ENCODE measurements around the gene SLC4A4. TPM values are rescaled to one million over a fixed set of nuclear protein-coding genes. Genes with fewer than 3 reads are reported as not detected.

Gene SLC4A4
- polyA plus RNA-seq, 4 donors: 53.6 to 80.1 (median 68.4) TPM

DNA sequence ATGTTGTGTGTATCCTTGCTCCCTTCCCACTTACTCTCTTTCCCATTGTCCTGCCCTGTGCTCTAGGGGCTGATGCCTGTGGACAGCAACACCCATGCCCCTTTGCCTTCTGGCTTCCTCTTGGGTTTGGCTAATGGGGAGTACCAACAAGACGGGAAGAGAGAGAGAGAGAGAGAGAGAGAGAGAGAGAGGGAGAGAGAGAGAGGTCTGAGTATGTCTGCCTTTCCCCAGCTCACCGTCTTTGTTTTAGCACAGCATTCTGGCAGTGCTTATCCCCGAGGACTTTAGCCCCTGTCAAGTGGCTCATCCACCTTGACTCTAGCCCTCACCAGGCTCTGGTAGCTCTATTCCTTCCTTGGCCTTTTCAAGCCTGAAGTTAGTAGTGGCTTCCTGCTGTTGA lies 128.0 kb downstream of the SLC4A4 start:
- no peak for DNase-seq (ENCODE audit: low read depth in 4 of 4, low spot score in 2 of 4)

DNA sequence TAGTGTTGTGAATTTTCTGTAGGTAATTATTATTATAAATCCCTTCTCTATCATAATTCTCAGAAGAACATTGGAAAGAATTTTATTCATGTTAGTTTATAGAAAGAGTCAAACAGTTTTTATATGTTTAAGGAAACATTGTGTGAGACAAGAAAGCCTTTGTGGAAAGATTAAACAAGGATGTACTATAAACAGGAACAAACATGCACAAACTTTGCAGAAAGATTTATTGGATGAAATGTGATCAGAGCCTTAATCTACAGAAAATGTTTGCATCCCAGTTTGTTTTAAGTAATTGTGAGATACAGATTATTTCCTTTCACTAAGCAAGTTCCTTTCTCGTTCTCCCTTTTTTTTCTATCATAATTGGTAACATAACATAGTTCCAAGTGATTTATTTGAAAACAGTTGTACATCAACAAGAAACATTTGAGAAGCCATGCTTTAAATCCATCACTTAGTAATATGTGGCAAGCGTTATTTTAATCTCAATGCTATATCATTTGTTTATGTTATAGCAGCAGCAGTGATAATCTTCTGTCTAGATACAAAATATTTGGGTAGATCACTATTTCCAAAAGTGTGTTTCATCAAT lies 129.4 kb downstream of the SLC4A4 start:
- no peak for DNase-seq (ENCODE audit: low read depth in 4 of 4, low spot score in 2 of 4)

DNA sequence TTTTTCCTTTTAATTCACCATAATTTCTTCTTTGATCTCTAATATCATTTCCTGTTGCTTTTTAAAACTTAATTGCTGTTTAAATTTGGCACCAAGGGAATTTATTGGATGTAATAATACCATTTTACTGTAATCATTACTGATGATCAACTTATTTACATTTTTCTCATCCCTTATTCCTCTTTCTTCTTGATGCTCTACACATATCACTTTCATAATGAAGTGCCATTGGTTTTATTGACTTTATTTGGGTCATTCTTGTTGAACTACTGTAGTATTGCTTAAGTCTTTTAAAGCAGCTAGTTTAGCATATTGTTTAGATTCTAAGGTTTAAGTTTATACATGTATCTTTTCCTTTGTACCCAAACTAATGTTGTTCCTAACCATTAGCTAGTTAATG lies 130.7 kb downstream of the SLC4A4 start:
- DNase-seq (ENCODE audit: low read depth in 4 of 4, low spot score in 2 of 4): no peak

DNA sequence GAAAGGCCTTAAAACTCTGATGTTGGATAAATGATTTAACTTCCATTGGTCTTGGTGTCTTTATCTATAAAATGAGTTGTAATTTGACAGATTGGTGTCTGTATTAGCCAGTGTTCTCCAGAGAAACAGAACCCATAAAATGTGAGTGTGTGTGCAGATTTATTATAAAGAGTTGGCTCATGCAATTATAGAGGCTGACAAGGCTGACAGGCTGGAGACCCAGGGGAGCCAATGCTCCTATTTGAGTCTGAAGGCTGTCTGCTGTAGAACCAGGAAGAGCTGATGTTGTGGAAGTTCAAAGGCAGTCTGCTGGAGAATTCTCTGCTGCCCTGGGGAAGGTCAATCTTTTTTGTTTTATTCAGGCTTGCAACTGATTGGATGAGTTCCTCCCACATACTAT lies 131.7 kb downstream of the SLC4A4 start:
- no peak for DNase-seq (ENCODE audit: low read depth in 4 of 4, low spot score in 2 of 4)

DNA sequence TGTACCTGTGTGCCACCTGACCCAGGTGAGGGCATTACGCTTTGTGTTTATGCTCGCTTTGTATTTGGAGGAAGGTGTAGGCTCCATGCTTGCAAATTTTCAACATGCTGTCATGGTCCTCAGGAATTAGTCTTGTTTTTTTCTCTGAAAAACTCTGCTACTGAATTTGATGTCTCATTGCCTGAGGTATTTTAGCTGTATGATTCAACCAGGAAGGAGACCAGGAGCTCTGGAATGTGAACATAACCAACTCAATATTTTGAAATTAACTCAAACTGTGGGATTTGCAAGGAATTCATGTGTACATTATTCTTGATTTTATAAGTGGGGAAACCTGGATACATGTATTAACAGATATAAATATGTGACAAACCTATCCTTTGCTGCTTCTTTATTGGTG lies 134.1 kb downstream of the SLC4A4 start:
- no peak for DNase-seq (ENCODE audit: low read depth in 4 of 4, low spot score in 2 of 4)

DNA sequence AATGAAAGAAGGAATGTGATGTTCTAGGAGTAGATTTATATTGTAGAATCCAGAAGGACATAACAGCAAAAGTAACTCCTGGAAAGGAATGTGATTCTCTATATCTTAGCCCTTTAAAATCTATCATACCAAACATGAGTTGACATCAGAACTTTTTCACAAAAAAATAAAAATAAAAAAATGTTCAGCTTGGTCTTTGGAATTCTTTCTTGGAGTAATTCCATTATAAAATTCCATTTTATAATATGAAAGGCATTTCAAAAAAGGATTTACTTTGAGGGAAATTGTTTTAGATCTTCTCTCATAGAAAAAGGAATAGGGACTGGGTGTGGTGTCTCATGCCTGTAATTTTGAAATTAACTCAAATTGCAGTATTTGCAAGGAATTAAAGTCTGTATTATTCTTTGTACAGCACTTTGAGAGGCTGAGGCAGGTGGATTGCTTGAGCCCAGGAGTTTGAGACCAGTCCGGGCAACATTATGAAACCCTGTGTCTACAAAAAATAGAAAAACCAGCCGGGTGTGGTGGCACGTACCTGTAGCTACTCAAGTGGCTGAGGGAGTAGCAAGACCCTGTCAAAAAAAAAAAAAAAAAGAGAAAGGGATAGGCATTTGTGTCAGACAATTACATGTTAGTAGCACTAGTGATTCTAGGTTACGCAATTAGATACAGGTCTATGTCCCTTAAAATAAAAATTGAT lies 134.9 kb downstream of the SLC4A4 start:
- no peak for DNase-seq (ENCODE audit: low read depth in 4 of 4, low spot score in 2 of 4)

DNA sequence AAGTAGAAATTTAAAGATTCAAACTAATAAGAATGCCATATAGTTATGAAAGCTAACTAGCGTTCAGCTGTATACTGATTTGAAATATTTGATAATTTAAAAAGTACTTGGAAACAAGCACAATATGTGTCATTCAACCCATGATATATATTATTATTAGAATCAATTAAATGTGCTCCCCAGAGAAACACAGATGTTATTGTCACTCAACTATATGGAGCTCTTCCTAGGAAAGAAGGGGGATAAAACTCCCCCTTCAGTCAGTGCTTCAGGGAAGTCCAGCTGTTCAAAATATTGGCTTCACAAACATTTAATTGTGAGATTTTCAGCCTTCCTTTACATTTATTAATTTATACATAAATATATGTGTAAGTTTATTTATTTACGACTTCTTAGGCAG lies 135.9 kb downstream of the SLC4A4 start:
- no peak for DNase-seq (ENCODE audit: low read depth in 4 of 4, low spot score in 2 of 4)

DNA sequence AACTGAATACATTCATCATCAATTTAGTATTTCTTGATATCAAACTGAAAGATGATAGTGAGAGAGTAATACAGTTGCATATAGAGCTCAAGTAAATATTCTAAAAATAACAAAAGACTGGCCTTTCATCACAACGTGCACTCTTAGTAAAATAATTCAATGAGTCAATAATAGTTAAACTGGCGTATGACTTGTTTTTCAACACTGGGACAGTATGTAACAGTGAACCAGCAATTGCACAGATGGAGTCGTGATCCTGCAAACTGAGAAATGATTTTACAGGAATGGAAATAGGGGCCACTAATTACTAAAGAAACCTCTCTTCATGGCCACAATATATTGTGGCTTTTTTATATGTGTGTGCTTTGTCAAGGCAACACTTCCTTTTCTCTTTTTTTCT lies 137.4 kb downstream of the SLC4A4 start:
- DNase-seq (ENCODE audit: low read depth in 4 of 4, low spot score in 2 of 4): no peak

DNA sequence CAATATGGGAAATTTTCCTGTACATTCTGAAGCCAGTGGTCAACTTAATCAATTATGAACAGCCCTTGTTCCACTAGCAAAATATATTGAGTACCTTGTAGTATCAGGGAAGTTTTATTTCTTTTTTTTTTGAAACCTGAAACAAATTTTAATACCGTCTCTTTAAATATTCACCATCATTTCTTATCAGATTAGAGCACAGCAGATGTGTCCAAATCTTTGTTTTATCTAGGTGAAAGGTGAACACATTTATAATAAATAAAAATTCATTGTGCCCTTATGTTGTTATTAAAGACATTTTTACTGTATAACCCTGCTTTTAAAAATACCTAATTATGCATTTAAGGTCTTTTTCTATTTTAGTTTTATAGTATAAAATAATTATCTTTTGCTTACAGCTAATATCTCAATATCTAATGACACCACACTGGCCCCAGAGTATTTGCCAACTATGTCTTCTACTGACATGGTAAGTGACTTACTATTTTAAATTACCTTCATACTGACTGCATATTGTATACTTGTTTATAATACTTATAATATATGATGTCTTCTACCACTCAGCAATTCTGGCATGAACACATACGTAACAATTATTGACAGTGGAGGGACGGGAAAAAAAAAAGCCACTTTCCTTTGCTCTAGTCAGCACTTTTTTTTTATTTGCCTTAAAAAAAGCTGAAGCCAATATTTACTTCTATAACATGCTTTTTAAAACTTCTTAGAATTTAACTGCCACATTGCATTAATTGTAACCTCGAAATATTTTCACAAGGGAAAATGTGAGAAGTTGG lies 147.9 kb downstream of the SLC4A4 start:
- no peak for DNase-seq (ENCODE audit: low read depth in 4 of 4, low spot score in 2 of 4)

DNA sequence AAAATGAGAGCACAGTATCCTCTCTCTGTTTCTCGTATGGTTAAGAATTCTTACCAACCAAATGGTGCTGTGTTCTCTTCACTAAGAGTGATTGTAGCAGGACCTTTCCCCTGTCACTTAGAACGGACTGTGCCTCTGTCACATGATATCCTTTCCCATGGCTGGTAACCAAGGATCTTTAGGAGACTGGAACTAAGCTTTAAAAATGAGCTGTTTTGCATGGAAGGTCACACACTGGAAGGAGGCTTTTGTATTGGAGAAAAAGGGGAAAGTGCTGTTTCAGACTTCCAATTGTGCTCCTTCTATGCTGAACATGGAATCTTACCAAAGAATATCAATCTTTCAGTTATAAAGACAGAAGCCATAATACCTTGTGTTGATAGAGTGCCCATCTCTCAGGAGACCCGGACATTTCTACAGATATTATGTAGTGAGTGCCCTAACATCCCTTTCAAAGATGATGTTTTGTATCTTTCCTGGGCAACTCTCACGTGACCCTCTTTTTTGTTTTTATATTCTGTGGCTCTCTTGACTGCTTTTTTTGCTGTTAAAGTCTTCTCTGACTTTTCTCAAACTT lies 148.6 kb downstream of the SLC4A4 start:
- DNase-seq (ENCODE audit: low read depth in 4 of 4, low spot score in 2 of 4): peak; percentile 17 to 44 (median 28)

DNA sequence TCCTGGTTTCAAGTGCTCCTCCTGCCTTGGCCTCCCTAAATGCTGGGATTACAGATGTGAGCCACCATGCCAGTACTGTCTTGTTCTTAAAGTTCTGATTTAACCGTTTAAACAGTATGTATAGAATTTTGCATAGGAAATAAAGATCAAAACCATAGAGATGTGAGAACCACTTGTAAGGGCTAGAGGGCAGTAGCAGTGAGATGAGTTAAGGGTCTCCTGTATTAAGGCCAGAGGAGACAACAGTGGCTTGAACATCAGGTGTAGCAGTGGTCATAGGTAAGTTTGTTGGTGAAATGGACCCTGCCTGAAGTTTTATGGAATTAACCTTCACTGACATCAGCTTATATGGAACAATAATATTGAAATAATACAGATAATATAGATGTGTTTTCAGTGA lies 155.7 kb downstream of the SLC4A4 start:
- no peak for DNase-seq (ENCODE audit: low read depth in 4 of 4, low spot score in 2 of 4)

DNA sequence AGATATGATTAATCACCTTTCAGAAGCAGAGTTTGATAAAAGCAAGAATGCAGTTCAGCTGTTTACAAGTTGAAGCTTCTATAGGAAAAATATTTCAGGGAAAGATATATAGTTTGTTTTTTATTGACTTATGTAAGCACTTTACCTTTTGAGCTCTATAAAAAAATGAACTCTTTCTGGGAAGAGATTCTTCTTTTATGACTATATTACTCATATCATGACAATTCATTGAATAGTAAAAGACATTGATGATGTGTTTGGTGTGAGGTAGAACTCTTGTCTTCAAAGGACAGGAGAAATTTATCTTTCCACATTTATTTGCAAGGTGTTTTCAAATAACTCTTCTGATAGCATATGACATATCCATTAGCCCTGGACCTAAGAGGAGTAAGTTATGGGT lies 156.6 kb downstream of the SLC4A4 start:
- DNase-seq (ENCODE audit: low read depth in 4 of 4, low spot score in 2 of 4): no peak

DNA sequence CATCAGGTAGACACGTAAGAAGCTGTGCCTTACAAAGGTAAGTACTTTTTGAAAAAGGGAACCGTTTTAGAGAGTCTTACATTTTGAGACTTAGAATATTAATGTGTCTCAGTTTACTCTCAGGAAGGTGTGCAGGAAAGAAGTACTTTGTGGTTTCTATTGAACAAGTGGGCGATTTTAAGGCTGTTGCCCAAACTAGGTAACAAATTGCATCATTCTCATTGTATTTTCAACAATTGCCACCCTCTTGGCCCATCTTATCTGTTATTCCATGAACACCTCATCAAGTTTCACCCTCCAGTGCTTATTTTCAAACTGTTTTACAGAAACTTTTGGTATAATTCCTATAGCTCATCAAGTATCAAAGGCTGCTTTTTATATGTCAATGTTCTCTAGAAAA lies 158.3 kb downstream of the SLC4A4 start:
- no peak for DNase-seq (ENCODE audit: low read depth in 4 of 4, low spot score in 2 of 4)

DNA sequence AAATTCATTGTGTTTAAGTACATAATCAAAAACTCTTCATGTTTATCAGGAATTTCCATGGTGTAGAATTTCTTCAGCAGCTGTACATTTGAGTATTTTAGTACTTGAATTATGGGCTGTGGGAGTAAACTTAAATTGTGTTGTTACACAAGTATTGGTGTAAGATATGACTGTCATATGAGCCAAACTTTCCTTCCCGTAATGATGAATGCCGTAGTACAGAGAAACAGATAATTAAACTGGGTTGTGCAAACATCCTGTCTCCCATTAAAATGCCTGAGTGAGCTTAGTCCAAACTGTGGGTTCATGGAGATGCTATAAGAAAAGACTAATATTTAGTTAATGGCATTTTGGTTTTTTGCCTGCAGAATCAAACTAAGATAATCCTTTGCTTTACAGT lies 159.2 kb downstream of the SLC4A4 start:
- peak in 1 of 4 donors; percentile 1 for DNase-seq (ENCODE audit: low read depth in 4 of 4, low spot score in 2 of 4)

DNA sequence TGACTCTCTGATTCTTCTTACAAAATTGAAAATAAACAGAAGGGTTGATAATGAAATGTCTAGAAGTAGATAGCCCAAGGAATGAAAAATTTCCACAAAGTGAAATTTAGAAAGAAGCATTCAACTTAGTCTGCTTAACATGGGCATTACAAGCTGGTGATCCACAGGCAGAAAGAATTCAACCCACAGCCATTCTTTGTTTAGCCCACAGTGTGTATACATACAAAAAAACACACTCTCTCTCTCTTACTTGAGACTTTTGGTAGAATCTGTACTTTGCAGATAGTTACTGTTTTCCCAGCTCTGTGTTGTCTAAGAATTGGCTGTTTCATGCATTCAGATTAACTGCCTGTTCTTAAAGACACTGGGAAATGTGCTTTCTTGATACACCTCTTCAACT lies 159.8 kb downstream of the SLC4A4 start:
- no peak for DNase-seq (ENCODE audit: low read depth in 4 of 4, low spot score in 2 of 4)

DNA sequence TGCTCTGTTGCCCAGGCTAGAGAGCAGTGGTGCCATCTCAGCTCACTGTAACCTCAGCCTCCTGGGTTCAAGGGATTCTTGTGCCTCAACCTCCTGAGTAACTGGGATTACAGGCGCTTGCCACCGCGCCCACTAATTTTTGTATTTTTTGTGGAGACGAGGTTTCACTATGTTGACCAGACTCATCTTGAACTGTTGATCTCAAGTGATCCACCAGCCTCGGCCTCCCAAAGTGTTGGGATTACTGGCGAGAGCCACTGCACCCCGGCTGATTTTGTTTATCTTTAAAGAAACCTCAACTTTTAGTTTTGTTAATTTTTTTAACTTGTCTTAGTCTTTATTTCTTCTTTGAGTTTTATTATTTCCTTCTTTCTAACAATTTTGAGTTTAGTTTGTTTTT lies 163.2 kb downstream of the SLC4A4 start:
- no peak for DNase-seq (ENCODE audit: low read depth in 4 of 4, low spot score in 2 of 4)

DNA sequence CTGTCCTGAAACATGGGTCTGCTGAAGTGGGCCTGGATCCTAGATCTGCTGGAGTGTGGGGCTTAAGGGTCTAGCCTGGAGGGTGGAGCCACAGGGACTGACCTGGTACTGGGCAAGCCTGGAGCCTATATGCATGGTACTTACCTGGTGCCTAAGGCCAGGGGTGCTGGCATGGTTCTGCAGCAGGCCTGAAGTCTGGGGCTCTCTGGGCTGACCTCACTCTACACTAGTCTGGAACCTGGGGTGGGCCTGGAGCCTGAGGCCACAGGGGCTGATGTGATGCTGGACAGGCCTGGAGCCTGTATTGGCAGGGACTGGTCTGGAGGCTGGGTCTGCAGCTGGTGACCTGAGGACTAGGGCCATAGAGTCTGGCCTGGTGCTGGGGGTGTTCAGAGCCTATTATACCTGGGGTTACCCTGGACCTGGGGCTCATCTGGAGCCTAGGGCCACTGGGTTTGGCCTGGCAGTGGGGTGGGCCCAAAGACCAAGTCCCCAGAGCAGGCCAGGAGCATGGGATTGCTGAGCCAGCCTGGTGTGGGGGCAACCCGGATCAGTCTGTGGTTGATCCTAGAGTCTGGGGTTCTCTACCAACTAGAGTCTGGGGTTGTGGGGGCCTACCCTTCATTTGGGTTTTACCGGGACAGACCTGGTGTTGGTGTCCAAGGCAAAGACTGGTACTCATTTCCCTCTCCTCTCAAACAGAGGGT lies 179.6 kb downstream of the SLC4A4 start:
- DNase-seq (ENCODE audit: low read depth in 4 of 4, low spot score in 2 of 4): no peak

DNA sequence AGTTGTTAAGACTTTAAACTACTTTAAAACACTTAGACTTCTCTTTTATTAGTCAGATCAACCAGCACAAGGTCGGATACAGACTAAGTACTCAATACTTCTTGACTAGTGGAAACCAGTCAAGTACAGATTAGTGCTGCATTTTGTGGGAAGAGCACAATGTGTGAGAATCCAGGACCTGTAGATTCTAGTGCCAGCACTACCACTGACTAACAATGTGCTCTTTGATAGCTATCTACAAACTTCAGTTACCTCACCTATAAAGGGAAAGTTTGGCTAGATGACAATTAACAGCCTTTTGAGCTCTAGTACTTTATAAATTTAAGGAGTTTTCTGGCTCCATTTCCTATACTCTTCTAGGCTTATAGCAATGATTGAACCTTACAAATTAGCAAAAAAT lies 181.5 kb downstream of the SLC4A4 start:
- no peak for DNase-seq (ENCODE audit: low read depth in 4 of 4, low spot score in 2 of 4)

DNA sequence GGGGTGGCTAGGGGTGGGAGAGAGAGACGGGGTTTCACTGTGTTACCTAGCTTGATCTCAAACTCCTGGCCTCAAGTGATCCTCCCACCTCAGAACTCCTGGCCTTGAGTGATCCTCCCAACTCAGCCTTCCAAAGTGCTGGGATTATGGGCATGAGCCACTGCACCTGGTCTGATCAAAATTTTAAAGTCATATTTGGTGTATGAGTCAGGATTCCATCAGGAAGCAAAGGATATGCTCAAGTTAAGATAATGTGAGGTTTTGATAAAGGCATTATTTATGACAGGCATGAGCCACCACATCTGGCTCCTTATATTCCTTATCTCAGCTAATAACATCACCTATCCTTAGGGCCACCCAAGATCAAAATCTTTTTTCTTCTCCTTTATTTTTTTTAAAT lies 182.0 kb downstream of the SLC4A4 start:
- no peak for DNase-seq (ENCODE audit: low read depth in 4 of 4, low spot score in 2 of 4)

DNA sequence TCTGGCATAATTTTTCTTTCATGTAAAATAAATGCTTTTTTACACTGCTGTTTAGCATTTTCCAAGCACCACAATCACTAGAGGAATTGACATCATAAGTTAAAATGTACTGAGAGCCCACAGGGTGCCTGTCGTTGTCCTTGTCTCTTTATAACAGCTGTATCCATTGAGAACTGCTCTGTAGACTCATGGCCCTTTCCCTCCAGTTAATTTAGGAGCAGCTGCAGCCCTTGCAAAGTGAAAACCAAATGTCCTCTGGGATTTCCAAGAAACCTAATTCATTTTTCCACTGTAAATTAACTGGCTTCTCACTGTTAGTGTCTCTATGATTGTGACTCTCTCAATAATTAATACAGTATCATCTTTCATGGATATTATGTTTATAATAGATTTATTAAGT lies 185.9 kb downstream of the SLC4A4 start:
- DNase-seq (ENCODE audit: low read depth in 4 of 4, low spot score in 2 of 4): no peak

Data from left renal cortex interstitium (tissue), 4 donors.